ENCODE data around the gene NUMBL.

- TF ChIP-seq, protein P1, sequence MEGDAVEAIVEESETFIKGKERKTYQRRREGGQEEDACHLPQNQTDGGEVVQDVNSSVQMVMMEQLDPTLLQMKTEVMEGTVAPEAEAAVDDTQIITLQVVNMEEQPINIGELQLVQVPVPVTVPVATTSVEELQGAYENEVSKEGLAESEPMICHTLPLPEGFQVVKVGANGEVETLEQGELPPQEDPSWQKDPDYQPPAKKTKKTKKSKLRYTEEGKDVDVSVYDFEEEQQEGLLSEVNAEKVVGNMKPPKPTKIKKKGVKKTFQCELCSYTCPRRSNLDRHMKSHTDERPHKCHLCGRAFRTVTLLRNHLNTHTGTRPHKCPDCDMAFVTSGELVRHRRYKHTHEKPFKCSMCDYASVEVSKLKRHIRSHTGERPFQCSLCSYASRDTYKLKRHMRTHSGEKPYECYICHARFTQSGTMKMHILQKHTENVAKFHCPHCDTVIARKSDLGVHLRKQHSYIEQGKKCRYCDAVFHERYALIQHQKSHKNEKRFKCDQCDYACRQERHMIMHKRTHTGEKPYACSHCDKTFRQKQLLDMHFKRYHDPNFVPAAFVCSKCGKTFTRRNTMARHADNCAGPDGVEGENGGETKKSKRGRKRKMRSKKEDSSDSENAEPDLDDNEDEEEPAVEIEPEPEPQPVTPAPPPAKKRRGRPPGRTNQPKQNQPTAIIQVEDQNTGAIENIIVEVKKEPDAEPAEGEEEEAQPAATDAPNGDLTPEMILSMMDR (IDR thresholded peaks at IDR 0.05; ENCODE audit: insufficient read depth, low read depth, low read length) = no peak
- no peak for TF ChIP-seq EZH2 (IDR thresholded peaks at IDR 0.05; ENCODE audit: insufficient read depth, low read length)
These were observed 23.5 kb downstream of the NUMBL start for GRCh38 chr19:40666803-40667438.

All from astrocyte (in vitro differentiated cells and primary cell).